Glutamatergic neuron (in vitro differentiated cells): ENCODE data around the gene MRRF. TPM values are rescaled to one million over a fixed set of nuclear protein-coding genes. Genes with fewer than 3 reads are reported as not detected.

Experiments
- DNase-seq: peaks from one replicate; pipeline ENCODE4 v3.0.0; 2022
- H3K27ac Mint-ChIP-seq: one replicate; pipeline ENCODE4 v1.8.0; 2020; ENCODE audit warnings: mild to moderate bottlenecking, mixed read lengths, inconsistent platforms; ENCODE audit not compliant: unreplicated experiment
- H3K27me3 Mint-ChIP-seq: one replicate; pipeline ENCODE4 v1.8.0; 2020; ENCODE audit warnings: mild to moderate bottlenecking, moderate library complexity, mixed read lengths, inconsistent platforms; ENCODE audit not compliant: unreplicated experiment
- H3K36me3 Mint-ChIP-seq: one replicate; pipeline ENCODE4 v1.8.0; 2020; ENCODE audit warnings: mild to moderate bottlenecking, mixed read lengths, inconsistent platforms; ENCODE audit not compliant: unreplicated experiment
- H3K4me1 Mint-ChIP-seq: one replicate; pipeline ENCODE4 v1.8.0; 2020; ENCODE audit warnings: mild to moderate bottlenecking, low read depth, mixed read lengths, inconsistent platforms; ENCODE audit not compliant: unreplicated experiment
- H3K4me3 Mint-ChIP-seq: one replicate; pipeline ENCODE4 v1.8.0; 2020; ENCODE audit warnings: mild to moderate bottlenecking, mixed read lengths, inconsistent platforms; ENCODE audit not compliant: unreplicated experiment
- H3K9me3 Mint-ChIP-seq: one replicate; pipeline ENCODE4 v1.8.0; 2020; ENCODE audit warnings: mild to moderate bottlenecking, moderate library complexity, mixed read lengths, inconsistent platforms; ENCODE audit not compliant: unreplicated experiment
- total RNA-seq: library from RNA; stranded (reverse); fragmentation: NEBNext Ultra II Directional; extraction: Animal tissue kit (Norgen Biotek cat#: 25700); gene quantifications from one replicate; pipeline ENCODE4 v1.2.1, GENCODE V29; 2021; ENCODE audit not compliant: unreplicated experiment
- TF ChIP-seq, protein P1 (sequence below): fragments of 200-600 bp; sonication (generic); IDR thresholded peaks from one replicate; pipeline ENCODE4 v1.5.0; 2021; ENCODE audit not compliant: partially characterized antibody, unreplicated experiment

Gene MRRF
- total RNA-seq, 1 donor from 2014 or later, result 16.9 TPM

DNA sequence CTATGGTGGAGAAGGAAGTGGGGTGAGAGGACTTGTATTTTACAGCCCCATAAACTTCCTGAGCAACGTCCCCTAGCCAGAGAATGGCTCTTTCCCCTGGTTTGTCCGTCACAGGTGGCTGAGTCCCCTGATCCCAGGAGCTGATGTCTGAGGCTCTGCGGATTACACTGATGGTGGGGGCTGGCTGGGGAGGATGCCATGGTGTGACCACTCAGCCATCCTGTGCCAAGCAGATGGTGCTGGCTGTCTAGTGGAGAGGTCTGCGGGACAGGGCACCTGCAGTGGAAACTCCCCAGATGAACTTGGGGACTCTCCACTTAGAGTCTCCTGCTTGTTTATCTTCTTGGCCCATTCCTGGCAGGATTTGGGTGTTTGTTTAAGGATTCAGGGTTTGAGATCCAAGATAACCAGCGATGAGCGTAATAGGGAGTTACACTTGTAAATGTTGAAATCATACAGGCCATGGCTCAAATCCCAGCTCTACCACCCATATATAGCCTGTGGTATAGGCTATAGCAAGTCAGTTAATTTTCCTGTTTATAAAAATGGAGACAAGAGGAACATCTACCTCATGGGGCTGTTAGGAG, 101.5 kb downstream of the MRRF start:
- no peaks in the 10 kb centered on the region for H3K36me3 Mint-ChIP-seq
- H3K27ac Mint-ChIP-seq, result no peak overlapping the region
- H3K9me3 Mint-ChIP-seq, result no peaks in the 10 kb centered on the region
- no peaks in the 10 kb centered on the region for H3K4me1 Mint-ChIP-seq
- TF ChIP-seq, protein P1, sequence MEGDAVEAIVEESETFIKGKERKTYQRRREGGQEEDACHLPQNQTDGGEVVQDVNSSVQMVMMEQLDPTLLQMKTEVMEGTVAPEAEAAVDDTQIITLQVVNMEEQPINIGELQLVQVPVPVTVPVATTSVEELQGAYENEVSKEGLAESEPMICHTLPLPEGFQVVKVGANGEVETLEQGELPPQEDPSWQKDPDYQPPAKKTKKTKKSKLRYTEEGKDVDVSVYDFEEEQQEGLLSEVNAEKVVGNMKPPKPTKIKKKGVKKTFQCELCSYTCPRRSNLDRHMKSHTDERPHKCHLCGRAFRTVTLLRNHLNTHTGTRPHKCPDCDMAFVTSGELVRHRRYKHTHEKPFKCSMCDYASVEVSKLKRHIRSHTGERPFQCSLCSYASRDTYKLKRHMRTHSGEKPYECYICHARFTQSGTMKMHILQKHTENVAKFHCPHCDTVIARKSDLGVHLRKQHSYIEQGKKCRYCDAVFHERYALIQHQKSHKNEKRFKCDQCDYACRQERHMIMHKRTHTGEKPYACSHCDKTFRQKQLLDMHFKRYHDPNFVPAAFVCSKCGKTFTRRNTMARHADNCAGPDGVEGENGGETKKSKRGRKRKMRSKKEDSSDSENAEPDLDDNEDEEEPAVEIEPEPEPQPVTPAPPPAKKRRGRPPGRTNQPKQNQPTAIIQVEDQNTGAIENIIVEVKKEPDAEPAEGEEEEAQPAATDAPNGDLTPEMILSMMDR, result no peak
- peaks cover 6% of the 10 kb centered on the region for H3K27me3 Mint-ChIP-seq
- no peak for DNase-seq
- no peak overlapping the region for H3K4me3 Mint-ChIP-seq

DNA sequence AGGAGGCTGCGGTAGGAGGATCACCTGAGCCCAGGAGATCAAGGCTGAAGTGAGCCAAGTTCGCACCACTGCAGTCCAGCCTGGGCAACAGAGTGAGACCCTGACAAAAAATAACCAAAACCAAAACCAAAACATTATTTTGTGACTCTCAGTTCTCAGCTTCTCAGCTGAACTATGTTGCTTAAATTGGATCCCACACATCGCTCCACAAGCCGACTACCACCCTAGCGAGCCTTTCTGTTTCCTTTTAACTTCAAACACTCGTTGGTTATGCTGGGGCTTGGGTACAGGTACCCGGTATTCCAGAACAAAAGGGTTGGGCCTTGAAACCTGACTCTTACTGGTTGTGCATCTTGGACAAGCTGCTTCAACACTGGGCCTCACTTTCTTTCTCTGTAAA, 102.4 kb downstream of the MRRF start:
- no peak overlapping the region for H3K27ac Mint-ChIP-seq
- no peaks in the 10 kb centered on the region for H3K9me3 Mint-ChIP-seq
- no peaks in the 10 kb centered on the region for H3K36me3 Mint-ChIP-seq
- TF ChIP-seq, protein P1, result no peak
- no peaks in the 10 kb centered on the region for H3K4me1 Mint-ChIP-seq
- H3K4me3 Mint-ChIP-seq, result no peak overlapping the region
- DNase-seq, result no peak
- H3K27me3 Mint-ChIP-seq, result peaks cover 7% of the 10 kb centered on the region

DNA sequence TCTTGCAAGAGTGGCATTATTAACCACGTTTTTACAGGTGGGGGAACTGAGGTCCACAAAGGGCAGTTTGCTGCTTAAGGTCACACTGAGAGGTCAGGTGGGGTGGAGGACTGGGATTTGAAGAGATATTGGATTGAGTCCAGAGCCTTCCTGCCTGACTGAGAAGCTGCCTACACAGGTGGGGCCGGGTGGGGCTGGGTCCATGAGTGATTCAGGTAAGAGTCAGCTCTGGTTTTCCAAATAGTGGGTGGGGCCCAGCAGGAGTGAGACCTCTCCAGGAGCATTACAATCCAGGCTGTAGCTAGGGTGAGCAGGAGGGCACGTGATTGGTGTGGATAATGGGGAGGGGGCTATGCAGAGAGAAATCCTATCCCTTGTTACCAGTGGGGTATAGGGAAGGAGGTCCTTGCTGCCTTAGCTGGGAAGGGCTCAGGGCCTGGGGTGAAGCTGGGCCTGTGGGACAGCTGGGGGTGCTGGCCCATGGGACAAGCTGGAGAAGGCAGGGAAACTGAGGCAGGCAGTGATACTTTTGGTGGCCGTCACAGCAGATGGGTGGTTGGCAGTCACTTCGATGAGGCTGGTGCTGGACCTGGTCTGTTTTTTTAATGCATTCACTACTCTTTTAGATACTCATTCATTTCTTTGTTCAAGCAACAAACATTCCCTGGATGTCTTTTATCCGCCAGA, 103.2 kb downstream of the MRRF start:
- H3K36me3 Mint-ChIP-seq, result peaks cover 3% of the 10 kb centered on the region
- no peak overlapping the region for H3K27ac Mint-ChIP-seq
- peaks cover 2% of the 10 kb centered on the region for H3K9me3 Mint-ChIP-seq
- TF ChIP-seq, protein P1, result no peak
- no peaks in the 10 kb centered on the region for H3K4me1 Mint-ChIP-seq
- H3K27me3 Mint-ChIP-seq, result peaks cover 12% of the 10 kb centered on the region
- DNase-seq, result no peak
- no peak overlapping the region for H3K4me3 Mint-ChIP-seq

DNA sequence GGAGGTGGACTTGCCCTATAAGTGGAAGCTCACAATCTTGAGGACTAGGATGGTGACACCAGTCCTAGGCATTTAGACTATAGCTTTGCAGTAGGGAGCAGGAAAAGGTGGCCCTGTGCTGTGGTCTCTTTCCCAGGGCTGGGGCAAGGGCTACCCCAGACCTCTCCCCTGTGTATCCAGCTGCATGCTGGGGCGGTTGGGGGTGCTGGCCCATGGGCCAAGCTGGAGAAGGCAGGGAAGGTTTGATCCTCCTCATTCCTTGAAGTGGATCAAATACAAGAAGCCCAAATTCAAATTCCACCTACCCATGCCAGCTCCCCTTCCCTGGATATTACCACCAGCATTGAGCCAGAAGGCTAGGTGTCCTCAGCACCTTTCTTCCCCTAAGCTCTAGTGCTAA, 104.0 kb downstream of the MRRF start:
- TF ChIP-seq, protein P1, result no peak
- DNase-seq, result no peak
- Mint-ChIP-seq H3K36me3 (peaks cover 6% of the 10 kb centered on the region), H3K27me3 (peaks cover 9% of the 10 kb centered on the region), H3K4me3 (no peak overlapping the region), H3K4me1 (no peaks in the 10 kb centered on the region), H3K27ac (no peak overlapping the region), H3K9me3 (peaks cover 2% of the 10 kb centered on the region)

DNA sequence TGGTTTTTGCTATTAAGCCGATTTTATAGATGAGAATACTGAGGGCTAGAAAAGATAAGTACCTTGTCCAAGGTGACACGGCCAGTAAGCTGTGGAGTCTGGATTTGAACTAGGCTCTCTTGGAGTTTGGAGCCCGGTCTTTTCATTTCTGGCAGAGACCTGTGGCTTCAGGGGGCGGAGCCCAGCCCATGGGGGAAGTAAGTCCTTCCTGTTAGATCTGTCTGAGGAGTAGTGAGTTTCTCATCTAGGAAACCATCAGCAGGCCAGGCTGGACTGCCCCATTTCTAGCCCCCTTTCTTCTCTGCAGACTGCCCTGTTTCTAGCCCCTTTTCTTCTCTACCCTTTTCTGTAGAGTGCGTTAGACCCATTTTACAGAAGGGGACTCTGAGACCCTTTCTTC, 105.6 kb downstream of the MRRF start:
- H3K27me3 Mint-ChIP-seq, result peaks cover 9% of the 10 kb centered on the region
- TF ChIP-seq, protein P1, result no peak
- no peak for DNase-seq
- H3K9me3 Mint-ChIP-seq, result peaks cover 2% of the 10 kb centered on the region
- no peaks in the 10 kb centered on the region for H3K4me1 Mint-ChIP-seq
- H3K4me3 Mint-ChIP-seq, result no peak overlapping the region
- H3K27ac Mint-ChIP-seq, result no peak overlapping the region
- peaks cover 6% of the 10 kb centered on the region for H3K36me3 Mint-ChIP-seq
